Aorta (tissue), 5 donors: ENCODE data around the gene ZNF607. TPM values are rescaled to one million over a fixed set of nuclear protein-coding genes. Genes with fewer than 3 reads are reported as not detected.
"Not testable (repeated sequence)": the region's sequence is repeated elsewhere in the genome, so short reads cannot be mapped to it uniquely, and the experiment has no call there.

ENCODE experiments used
- ATAC-seq: fragments of 200-7000 bp; cut with Tn5 transposase; one replicate; pipeline ENCODE4 v1.9.1; 2022; ENCODE audit warnings: moderate library complexity; ENCODE audit not compliant: low FRiP score
- DNase-seq, 2 donors: peaks; one replicate each; pipeline ENCODE4 v3.0.0-alpha.2; 2020
- H3K27ac ChIP-seq, 2 donors: one replicate each; pipeline ENCODE4 v1.5.1; 2013; ENCODE audit warnings: low read length in 2 of 2, mild to moderate bottlenecking in 2 of 2, moderate library complexity in 2 of 2, control low read depth in 1 of 2, inconsistent platforms in 1 of 2, low read depth in 1 of 2
- H3K27me3 ChIP-seq, 2 donors: one replicate each; pipeline ENCODE4 v1.6.1; 2013; ENCODE audit warnings: control low read depth in 1 of 2, low read length in 1 of 2, mild to moderate bottlenecking in 1 of 2, moderate library complexity in 1 of 2; ENCODE audit not compliant: insufficient read depth in 2 of 2, control insufficient read depth in 1 of 2
- H3K36me3 ChIP-seq, 2 donors: one replicate each; pipeline ENCODE4 v1.6.1; 2013; ENCODE audit warnings: control low read depth in 1 of 2, low read length in 1 of 2, mild to moderate bottlenecking in 1 of 2; ENCODE audit not compliant: insufficient read depth in 2 of 2, control insufficient read depth in 1 of 2
- H3K4me1 ChIP-seq, 2 donors: one replicate each; pipeline ENCODE4 v1.6.1; 2013; ENCODE audit warnings: low read length in 2 of 2, control low read depth in 1 of 2, mild to moderate bottlenecking in 1 of 2, moderate library complexity in 1 of 2; ENCODE audit not compliant: insufficient read depth in 2 of 2, control insufficient read depth in 1 of 2
- H3K4me3 ChIP-seq, 2 donors: one replicate each; pipeline ENCODE4 v1.5.1; 2013; ENCODE audit warnings: low read length in 2 of 2, control low read depth in 1 of 2, mild to moderate bottlenecking in 1 of 2
- H3K9me3 ChIP-seq: one replicate; pipeline ENCODE4 v1.6.1; 2013; ENCODE audit warnings: mild to moderate bottlenecking, low read length; ENCODE audit not compliant: control insufficient read depth
- WGBS, 2 donors: extraction: QIAGEN DNeasy Blood & Tissue Kit; methylation state at CpG; one replicate each; pipeline ENCODE4 v1.1.7; 2013; 5-methylcytosine and 5-hydroxymethylcytosine counted together
- intact Hi-C, 2 donors: fragments of 100-400 bp; cut with DNase I; formaldehyde crosslinking; loops; one replicate each; pipeline versions ENCODE4 v1.14.2 to v1.15.0; 2022
- long read RNA-seq, 2 donors: library from polyadenylated mRNA; unstranded; transcript quantifications; one replicate each; pipeline ENCODE4 v2.0.0, GENCODE V29; 2020 to 2021
- polyA plus RNA-seq, 2 donors: library from polyadenylated mRNA; stranded (reverse); fragments of 200-250 nt; gene quantifications; one replicate each; pipeline ENCODE4 v1.2.3, GENCODE V29; 2013
- total RNA-seq, 2 donors: library from RNA; stranded (reverse); fragmentation: NEBNext Ultra II Directional; extraction: Animal tissue kit (Norgen Biotek cat#: 25700); gene quantifications; one replicate each; pipeline ENCODE4 v1.2.1, GENCODE V29; 2021
- donor health status: healthy with polysubstance abuse.
- donor health status: Bipolar disorder and iron deficiency.
- donor health status: DM: no; HTN: no; CAD: no.
- donor health status: DM: no; HTN: no; CAD: no.
- donor health status: DM: yes; HTN: yes; CAD: no.

Gene ZNF607
- total RNA-seq (1 to 10 TPM; 5.0 to 8.4 TPM), polyA plus RNA-seq (1 to 10 TPM in 1 of 2 donors, under 1 TPM in 1; 0.63 to 4.7 TPM)
- long read RNA-seq, donor 1, partial matches to known transcripts: 0 of 1 reads
- long read RNA-seq, donor 1, other reads (novel, unspliced or antisense): 1 of 1 reads
- long read RNA-seq, donor 2, partial matches to known transcripts: 1 of 8 reads
- long read RNA-seq, donor 2, other reads (novel, unspliced or antisense): 4 of 8 reads

DNA sequence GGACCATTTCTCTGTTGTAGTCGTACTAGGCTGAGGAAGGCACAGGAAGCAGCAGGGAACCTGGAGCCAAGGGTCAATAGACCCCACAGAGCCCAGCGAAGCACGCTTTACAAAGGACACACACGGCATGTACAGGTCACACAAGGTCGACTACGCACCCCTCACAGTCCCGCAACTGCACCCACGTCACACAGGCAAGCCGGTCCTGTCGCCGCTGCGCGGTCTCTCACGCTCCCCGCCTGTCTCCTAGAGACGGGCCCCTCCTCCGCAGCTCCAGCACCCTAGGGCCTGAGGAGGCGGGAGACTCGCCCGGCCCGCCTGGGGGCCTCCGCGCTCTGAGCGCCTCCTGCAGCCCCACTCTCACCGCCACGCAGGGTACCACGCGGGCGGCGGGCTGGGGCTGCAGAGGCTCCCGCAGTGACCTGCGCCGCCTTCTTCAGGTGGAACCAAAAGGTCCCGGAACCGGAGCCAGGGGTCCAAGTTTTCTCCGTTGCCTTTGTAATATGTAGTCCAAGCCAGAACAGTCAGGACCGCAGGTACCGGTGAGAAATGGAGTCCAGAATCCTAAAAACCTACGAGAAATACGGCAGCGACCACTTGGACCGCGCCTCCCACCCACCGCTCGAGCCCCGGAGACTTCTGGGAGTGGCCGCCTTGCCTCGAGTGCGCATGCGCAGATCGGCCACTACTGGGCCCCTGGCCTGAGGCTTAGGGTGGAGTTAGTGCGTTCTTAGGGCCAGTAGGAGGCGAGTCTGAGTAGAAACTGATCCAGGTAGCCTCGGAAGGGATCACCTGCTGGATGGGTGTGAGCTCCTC, at the start of gene ZNF607:
Gene ZNF607, minus strand, starts transcription at position 651 of the 816 bp plus-strand sequence. CDS start 8,143 bp downstream, outside the sequence.
- no peaks in the 10 kb centered on the region for H3K9me3 ChIP-seq
- H3K27me3 ChIP-seq: no peaks in the 10 kb centered on the region
- H3K36me3 ChIP-seq: no peaks in the 10 kb centered on the region
- H3K4me1 ChIP-seq: peaks cover 0 to 2% of the 10 kb centered on the region in 2 donors
- H3K27ac ChIP-seq: peak within 1 kb of the TSS in 1 of 2 donors; percentile 30
- intact Hi-C loops: no loop called here
- H3K4me3 ChIP-seq: peak within 1 kb of the TSS; percentile 92 to 93
- WGBS, 2 donors: 1% methylated on average over 53 to 54 of the region's 54 CpGs
- ATAC-seq (peak; percentile 98), DNase-seq (peak; percentile 93 to 95)

DNA sequence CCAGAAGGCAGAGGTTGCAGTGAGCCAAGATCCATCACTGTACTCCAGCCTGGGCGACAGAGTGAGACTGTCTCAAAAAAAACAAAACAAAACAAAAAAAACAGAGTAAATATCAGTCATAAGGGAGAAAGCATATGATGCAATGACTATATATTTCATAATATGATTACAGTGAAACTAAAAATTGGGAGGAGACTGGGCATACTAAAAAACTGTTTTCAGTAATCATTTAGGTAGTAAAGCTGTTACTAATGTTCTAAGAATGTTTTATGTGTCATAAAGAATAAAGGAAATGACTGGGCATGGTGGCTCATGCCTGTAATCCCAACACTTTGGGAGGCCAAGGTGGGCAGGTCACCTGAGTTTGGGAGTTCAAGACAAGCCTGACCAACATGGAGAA, 43.9 kb upstream of the ZNF607 start:
- DNase-seq (no peak), ATAC-seq (no peak)
- H3K36me3 ChIP-seq: no peaks in the 10 kb centered on the region
- H3K4me3 ChIP-seq: no peak overlapping the region
- no peaks in the 10 kb centered on the region for H3K9me3 ChIP-seq
- H3K27ac ChIP-seq: no peak overlapping the region
- WGBS, 2 donors: 91 to 94% methylated on average over 1 of the region's 1 CpG
- H3K27me3 ChIP-seq: no peaks in the 10 kb centered on the region
- no peaks in the 10 kb centered on the region for H3K4me1 ChIP-seq
- intact Hi-C loops: no loop called here

DNA sequence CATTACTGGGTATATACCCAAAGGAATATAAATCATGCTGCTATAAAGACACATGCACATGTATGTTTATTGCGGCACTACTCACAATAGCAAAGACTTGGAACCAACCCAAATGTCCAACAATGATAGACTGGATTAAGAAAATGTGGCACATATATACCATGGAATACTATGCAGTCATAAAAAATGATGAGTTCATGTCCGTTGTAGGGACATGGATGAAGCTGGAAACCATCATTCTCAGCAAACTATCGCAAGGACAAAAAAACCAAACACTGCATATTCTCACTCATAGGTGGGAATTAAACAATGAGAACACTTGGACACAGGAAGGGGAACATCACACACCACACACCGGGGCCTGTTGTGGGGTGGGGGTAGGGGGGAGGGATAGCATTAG, 38.1 kb upstream of the ZNF607 start:
- H3K27ac ChIP-seq, DNase-seq, H3K27me3 ChIP-seq, H3K4me1 ChIP-seq, intact Hi-C loops, H3K9me3 ChIP-seq, ATAC-seq, H3K36me3 ChIP-seq, H3K4me3 ChIP-seq: not testable (repeated sequence)
- 94 to 95% methylated on average over 3 of the region's 4 CpGs for WGBS, 2 donors

DNA sequence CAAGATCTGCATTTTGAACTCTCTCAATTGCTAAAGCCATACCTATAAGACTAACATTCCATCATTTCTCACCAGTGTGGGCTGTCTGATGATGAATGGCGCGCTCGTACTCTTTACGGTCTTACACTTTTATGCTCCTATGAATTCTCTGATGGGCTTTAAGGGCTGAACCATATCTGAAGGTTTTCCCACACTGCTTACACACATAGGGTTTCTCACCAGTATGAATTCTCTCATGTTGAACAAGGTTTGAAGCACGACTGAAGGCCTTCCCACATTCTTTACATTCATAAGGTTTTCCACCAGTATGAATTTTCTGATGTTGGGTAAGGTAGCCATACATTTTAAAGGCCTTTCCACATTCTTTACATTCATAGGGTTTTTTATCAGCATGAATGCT, 18.8 kb upstream of the ZNF607 start:
- no peaks in the 10 kb centered on the region for H3K27me3 ChIP-seq
- ATAC-seq: no peak

DNA sequence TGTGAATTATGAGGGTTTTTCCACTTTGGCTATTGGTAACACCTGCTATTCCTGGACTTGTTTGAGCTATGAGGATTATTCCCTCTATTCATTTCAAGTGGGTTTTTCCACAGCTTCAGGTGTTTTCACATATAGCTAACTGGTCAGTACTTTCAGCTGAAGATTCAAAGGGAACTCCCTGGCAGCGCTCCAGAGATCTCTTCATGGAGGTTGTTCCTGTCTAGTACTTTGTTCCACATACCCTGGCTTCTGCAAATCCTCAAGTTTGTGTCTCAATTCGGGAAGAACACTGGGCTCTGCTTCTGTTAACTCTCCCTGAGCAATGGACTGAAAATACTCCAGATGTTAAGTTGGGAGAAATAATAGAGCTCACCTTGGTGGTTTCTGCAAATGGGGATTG, 5.6 kb upstream of the ZNF607 start:
- no peak overlapping the region for H3K27ac ChIP-seq
- no peaks in the 10 kb centered on the region for H3K4me1 ChIP-seq
- H3K36me3 ChIP-seq: peaks cover 0 to 2% of the 10 kb centered on the region in 2 donors
- DNase-seq: no peak
- no peak overlapping the region for H3K4me3 ChIP-seq
- H3K27me3 ChIP-seq: no peaks in the 10 kb centered on the region
- H3K9me3 ChIP-seq: peaks cover 2% of the 10 kb centered on the region
- WGBS, 2 donors: 91 to 93% methylated on average over 2 of the region's 2 CpGs
- ATAC-seq: no peak
- intact Hi-C loops: no loop called here

More for the DNA sequence above, 18.8 kb upstream of the ZNF607 start:
- Histone ChIP-seq H3K27ac (no peak overlapping the region), H3K4me3 (no peak overlapping the region), H3K9me3 (peaks cover 9% of the 10 kb centered on the region), H3K4me1 (no peaks in the 10 kb centered on the region), H3K36me3 (peaks cover 5 to 15% of the 10 kb centered on the region in 2 donors)
- no peak for DNase-seq
- intact Hi-C loops: no loop called here
- 78 to 85% methylated on average over 5 of the region's 5 CpGs for WGBS, 2 donors

DNA sequence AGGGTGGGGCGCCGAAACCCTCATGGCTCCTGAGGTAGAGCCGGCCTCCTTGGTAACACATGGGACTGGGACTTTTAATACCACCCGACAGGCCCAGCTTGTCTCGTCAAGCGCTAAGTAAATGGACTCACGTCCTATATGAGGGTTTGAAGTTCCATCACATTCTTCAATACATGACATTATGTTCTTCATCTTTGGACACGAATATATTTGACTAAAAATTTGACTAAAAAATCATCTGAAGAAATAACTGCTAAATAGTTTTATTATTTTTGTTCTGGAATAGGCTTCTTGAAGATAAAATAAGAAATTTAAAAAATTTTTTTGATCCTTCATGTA, 335 bp upstream of the ZNF607 start:
- Histone ChIP-seq H3K4me1 (peaks cover 0 to 2% of the 10 kb centered on the region in 2 donors), H3K36me3 (no peaks in the 10 kb centered on the region), H3K27me3 (no peaks in the 10 kb centered on the region), H3K9me3 (no peaks in the 10 kb centered on the region), H3K27ac (no peak overlapping the region), H3K4me3 (peak overlapping the region; percentile 92 to 93)
- 4 to 5% methylated on average over 8 of the region's 8 CpGs for WGBS, 2 donors
- intact Hi-C loops: no loop called here
- DNase-seq (no peak), ATAC-seq (no peak)

DNA sequence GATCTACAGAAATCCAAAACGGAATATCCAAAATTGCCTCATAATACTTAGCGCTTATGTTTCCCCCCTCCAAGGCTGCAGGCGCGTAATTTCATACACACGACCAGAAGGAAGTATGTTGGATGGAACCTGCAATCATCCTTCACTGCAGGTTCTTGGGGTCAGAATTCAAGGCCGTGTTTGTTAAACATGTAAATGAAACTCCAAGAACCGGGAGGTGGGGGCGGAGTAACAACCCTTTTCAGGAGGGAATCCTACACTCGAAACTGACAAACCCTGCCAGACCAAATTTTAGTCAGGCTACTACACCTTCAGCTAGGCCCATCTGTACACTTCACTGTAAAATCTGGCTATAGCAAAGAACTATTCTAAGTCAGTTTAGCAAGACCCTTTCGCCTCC, 1.3 kb downstream of the ZNF607 start:
- H3K4me3 ChIP-seq: no peak overlapping the region
- peaks cover 0 to 2% of the 10 kb centered on the region in 2 donors for H3K4me1 ChIP-seq
- no peak for ATAC-seq
- no peaks in the 10 kb centered on the region for H3K36me3 ChIP-seq
- H3K27ac ChIP-seq: no peak overlapping the region
- intact Hi-C loops: no loop called here
- 43 to 50% methylated on average over 10 of the region's 10 CpGs for WGBS, 2 donors
- no peak for DNase-seq
- no peaks in the 10 kb centered on the region for H3K27me3 ChIP-seq
- H3K9me3 ChIP-seq: no peaks in the 10 kb centered on the region

DNA sequence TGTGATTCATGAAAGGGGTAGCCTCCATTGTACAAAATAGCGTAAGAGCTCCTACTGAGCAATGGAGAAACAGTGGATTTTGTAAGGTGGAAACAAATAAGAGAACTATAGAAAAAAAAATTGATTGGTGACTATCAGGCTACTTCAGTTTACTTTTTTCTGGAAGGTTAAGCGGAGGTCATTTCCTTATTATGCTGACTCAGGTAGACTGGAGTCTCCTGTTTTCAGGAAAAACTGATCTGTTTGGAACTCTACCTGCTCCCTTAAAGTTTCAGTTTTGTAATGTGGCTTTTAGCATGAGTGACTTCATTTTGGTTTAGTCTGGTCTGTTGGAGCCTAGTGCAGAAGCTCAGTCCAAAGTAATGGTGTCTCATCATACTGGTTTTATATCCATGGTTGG, 3.4 kb downstream of the ZNF607 start:
- peaks cover 0 to 2% of the 10 kb centered on the region in 2 donors for H3K4me1 ChIP-seq
- intact Hi-C loops: no loop called here
- ATAC-seq (no peak), DNase-seq (no peak)
- no peak overlapping the region for H3K4me3 ChIP-seq
- WGBS, 2 donors: 96 to 97% methylated on average over 2 of the region's 2 CpGs
- H3K27ac ChIP-seq: no peak overlapping the region
- H3K9me3 ChIP-seq: no peaks in the 10 kb centered on the region
- H3K36me3 ChIP-seq: peaks cover 5 to 6% of the 10 kb centered on the region in 2 donors
- H3K27me3 ChIP-seq: no peaks in the 10 kb centered on the region
